GM19043 (cell line): Measurements from ENCODE around the gene KRTAP10-9.
"Not testable (repeated sequence)": the region's sequence is repeated elsewhere in the genome, so short reads cannot be mapped to it uniquely, and the experiment has no call there.

Experiments
- ATAC-seq: cut with Tn5 transposase; IDR thresholded peaks from one replicate; pipeline ENCODE4 v1.9.1; 2021; ENCODE audit warnings: low read depth; ENCODE audit not compliant: unreplicated experiment

The KRTAP10-9 gene

GRCh38 chr21:44656868-44657267, 30.0 kb downstream of the KRTAP10-9 start:
- no peak for ATAC-seq

GRCh38 chr21:44657635-44658540, 31.0 kb downstream of the KRTAP10-9 start, which contains the start of gene KRTAP12-3:
Gene KRTAP12-3, plus strand, starts transcription at chr21:44657932. Its CDS starts 48 bp downstream, at chr21:44657980.
- ATAC-seq, result no peak

- ATAC-seq, result no peak
These were observed 31.6 kb downstream of the KRTAP10-9 start for GRCh38 chr21:44658541-44658910.

GRCh38 chr21:44658913-44659595, 32.2 kb downstream of the KRTAP10-9 start:
- no peak for ATAC-seq

- not testable (repeated sequence) for ATAC-seq
These were observed 34.7 kb downstream of the KRTAP10-9 start for GRCh38 chr21:44661567-44661966.

GRCh38 chr21:44664691-44665090, 37.8 kb downstream of the KRTAP10-9 start:
- ATAC-seq, result no peak

GRCh38 chr21:44666401-44667320, 39.8 kb downstream of the KRTAP10-9 start, which contains the start of gene KRTAP12-2:
Gene KRTAP12-2, minus strand, starts transcription at chr21:44666927. Its CDS starts 41 bp downstream, at chr21:44666886.
- ATAC-seq, result no peak

- ATAC-seq, result no peak
These were observed 40.7 kb downstream of the KRTAP10-9 start for GRCh38 chr21:44667612-44668011.

- no peak for ATAC-seq
These were observed 43.9 kb downstream of the KRTAP10-9 start for GRCh38 chr21:44670642-44671432.

- no peak for ATAC-seq
These were observed 45.0 kb downstream of the KRTAP10-9 start for GRCh38 chr21:44671911-44672310.

GRCh38 chr21:44677881-44678280, 51.0 kb downstream of the KRTAP10-9 start:
- ATAC-seq, result no peak
